Endodermal cell (in vitro differentiated cells): Measurements from ENCODE around the gene PRKAG2. TPM values are rescaled to one million over a fixed set of nuclear protein-coding genes. Genes with fewer than 3 reads are reported as not detected.
A peak's percentile ranks its signal among the peaks of the same experiment; 100 is the strongest.
"Not testable (repeated sequence)": the region's sequence is repeated elsewhere in the genome, so short reads cannot be mapped to it uniquely, and the experiment has no call there.

Experiments used
- DNase-seq: peaks from one replicate; pipeline ENCODE4 v3.0.0-alpha.2; 2017
- H3K27ac ChIP-seq: 2 replicates; pipeline ENCODE4 v1.5.1; 2013; ENCODE audit warnings: mild to moderate bottlenecking, low read depth, low read length, moderate library complexity
- H3K27me3 ChIP-seq: 2 replicates; pipeline ENCODE4 v1.6.1; 2013; ENCODE audit warnings: mild to moderate bottlenecking, low read length, moderate library complexity; ENCODE audit not compliant: insufficient read depth, control insufficient read depth, poor library complexity, severe bottlenecking
- H3K36me3 ChIP-seq: 2 replicates; pipeline ENCODE4 v1.7.0; 2013; ENCODE audit warnings: mild to moderate bottlenecking, low read length, moderate library complexity; ENCODE audit not compliant: control insufficient read depth, insufficient read depth
- H3K4me1 ChIP-seq: one replicate; pipeline ENCODE4 v1.7.0; 2013; ENCODE audit warnings: low read length; ENCODE audit not compliant: control insufficient read depth, insufficient read depth
- H3K4me3 ChIP-seq: 2 replicates; pipeline ENCODE4 v1.5.1; 2013; ENCODE audit warnings: mild to moderate bottlenecking, low read length, moderate library complexity
- H3K9ac ChIP-seq: 2 replicates; pipeline ENCODE4 v1.6.1; 2013; ENCODE audit warnings: mild to moderate bottlenecking, low read length, moderate library complexity; ENCODE audit not compliant: poor library complexity, severe bottlenecking; ENCODE audit errors: extremely low read depth
- H3K9me3 ChIP-seq: 2 replicates; pipeline ENCODE4 v1.6.1; 2013; ENCODE audit warnings: mild to moderate bottlenecking, low read length, moderate library complexity; ENCODE audit not compliant: control insufficient read depth
- H3K27ac Mint-ChIP-seq: 2 replicates; pipeline ENCODE4 v1.8.0; 2020; ENCODE audit warnings: mixed read lengths
- H3K27me3 Mint-ChIP-seq: 2 replicates; pipeline ENCODE4 v1.8.0; 2021; ENCODE audit warnings: mild to moderate bottlenecking, mixed read lengths; ENCODE audit not compliant: insufficient read depth
- H3K36me3 Mint-ChIP-seq: 2 replicates; pipeline ENCODE4 v1.8.0; 2020; ENCODE audit warnings: low read depth, mixed read lengths
- H3K4me1 Mint-ChIP-seq: 2 replicates; pipeline ENCODE4 v1.8.0; 2020; ENCODE audit warnings: mixed read lengths
- H3K4me3 Mint-ChIP-seq: 2 replicates; pipeline ENCODE4 v1.8.0; 2020; ENCODE audit warnings: mild to moderate bottlenecking, moderate library complexity, mixed read lengths
- H3K9me3 Mint-ChIP-seq: 2 replicates; pipeline ENCODE4 v1.8.0; 2020; ENCODE audit warnings: mild to moderate bottlenecking, mixed read lengths
- WGBS, 2 experiments: methylation state at CpG; one replicate each; pipeline versions ENCODE4 v1.1.5 to v1.1.7; 2013; ENCODE audit warnings: missing lambda C conversion rate in 2 of 2, mixed read lengths in 1 of 2; ENCODE audit not compliant: insufficient coverage in 1 of 2, insufficient read length in 1 of 2; 5-methylcytosine and 5-hydroxymethylcytosine counted together
- total RNA-seq, 2 donors: library from RNA; stranded (reverse); fragmentation: NEBNext Ultra II Directional in 1 of 2; extraction: Animal tissue kit (Norgen Biotek cat#: 25700) in 1 of 2; gene quantifications; 2 replicates in 1 of 2; 3 replicates in 1 of 2; pipeline ENCODE4 v1.2.1, GENCODE V29; 2021
- TF ChIP-seq, protein P1 (sequence below): fragments of 200-600 bp; sonication (generic); conservative IDR thresholded peaks from 2 replicates; pipeline ENCODE4 v1.5.0; 2021; ENCODE audit warnings: antibody characterized with exemption, mild to moderate bottlenecking

Gene PRKAG2
- total RNA-seq, 2 donors from 2014 or later = 17.2 to 20.7 TPM

DNA sequence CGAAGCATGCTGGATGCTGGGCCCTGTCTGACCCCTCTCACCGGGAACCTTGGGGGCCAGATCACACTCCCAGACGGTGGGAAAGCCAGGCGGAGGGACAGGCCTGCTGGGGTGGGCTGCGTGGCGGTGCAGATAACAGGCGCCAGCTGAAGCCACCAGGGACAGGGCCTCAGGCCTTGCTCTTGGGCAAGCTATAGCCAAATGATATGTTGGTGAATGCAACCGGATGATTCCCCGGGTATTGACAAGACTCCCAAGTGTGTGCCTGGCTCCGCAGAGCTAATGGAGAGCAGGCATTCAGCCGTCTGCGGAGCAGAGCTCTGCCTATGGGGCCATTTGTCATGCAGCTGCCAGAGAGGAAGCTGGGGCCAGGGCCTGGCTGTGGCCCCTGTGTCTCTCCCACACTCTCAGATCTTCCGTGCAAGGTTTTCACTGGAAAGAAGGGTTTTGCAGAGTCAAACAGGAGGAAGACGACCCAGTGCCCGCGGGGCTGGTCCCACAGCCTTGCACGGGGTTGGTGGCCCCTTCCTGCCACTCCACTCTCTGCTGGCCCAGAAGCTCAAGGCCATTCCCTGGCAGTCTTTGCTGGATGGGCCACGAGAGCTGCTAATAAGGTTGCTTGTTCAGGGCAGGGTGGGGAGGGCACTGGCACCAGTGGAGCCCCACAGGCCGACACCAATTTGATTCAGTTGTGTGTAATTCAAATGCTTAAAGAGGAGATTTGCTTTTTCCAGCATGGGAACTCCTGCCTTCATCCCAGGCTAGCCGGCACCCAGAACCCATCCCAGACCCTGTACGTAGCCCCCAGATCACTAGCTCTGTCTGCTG, 91.8 kb downstream of the PRKAG2 start:
- no peak overlapping the region for H3K27ac ChIP-seq
- no peak overlapping the region for H3K27ac Mint-ChIP-seq
- H3K9me3 ChIP-seq = no peaks in the 10 kb centered on the region
- no peaks in the 10 kb centered on the region for H3K27me3 ChIP-seq
- no peak overlapping the region for H3K4me3 ChIP-seq
- H3K4me3 Mint-ChIP-seq = no peak overlapping the region
- no peaks in the 10 kb centered on the region for H3K36me3 Mint-ChIP-seq
- H3K4me1 Mint-ChIP-seq = peaks cover 8% of the 10 kb centered on the region
- H3K9ac ChIP-seq = no peak overlapping the region
- peaks cover 13% of the 10 kb centered on the region for H3K9me3 Mint-ChIP-seq
- TF ChIP-seq, protein P1, sequence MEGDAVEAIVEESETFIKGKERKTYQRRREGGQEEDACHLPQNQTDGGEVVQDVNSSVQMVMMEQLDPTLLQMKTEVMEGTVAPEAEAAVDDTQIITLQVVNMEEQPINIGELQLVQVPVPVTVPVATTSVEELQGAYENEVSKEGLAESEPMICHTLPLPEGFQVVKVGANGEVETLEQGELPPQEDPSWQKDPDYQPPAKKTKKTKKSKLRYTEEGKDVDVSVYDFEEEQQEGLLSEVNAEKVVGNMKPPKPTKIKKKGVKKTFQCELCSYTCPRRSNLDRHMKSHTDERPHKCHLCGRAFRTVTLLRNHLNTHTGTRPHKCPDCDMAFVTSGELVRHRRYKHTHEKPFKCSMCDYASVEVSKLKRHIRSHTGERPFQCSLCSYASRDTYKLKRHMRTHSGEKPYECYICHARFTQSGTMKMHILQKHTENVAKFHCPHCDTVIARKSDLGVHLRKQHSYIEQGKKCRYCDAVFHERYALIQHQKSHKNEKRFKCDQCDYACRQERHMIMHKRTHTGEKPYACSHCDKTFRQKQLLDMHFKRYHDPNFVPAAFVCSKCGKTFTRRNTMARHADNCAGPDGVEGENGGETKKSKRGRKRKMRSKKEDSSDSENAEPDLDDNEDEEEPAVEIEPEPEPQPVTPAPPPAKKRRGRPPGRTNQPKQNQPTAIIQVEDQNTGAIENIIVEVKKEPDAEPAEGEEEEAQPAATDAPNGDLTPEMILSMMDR = no peak
- H3K27me3 Mint-ChIP-seq = peaks cover 11% of the 10 kb centered on the region
- H3K36me3 ChIP-seq = no peaks in the 10 kb centered on the region
- no peak for DNase-seq
- H3K4me1 ChIP-seq = no peaks in the 10 kb centered on the region
- 93% methylated on average over 18 to 21 of the region's 21 CpGs for WGBS, 2 experiments

DNA sequence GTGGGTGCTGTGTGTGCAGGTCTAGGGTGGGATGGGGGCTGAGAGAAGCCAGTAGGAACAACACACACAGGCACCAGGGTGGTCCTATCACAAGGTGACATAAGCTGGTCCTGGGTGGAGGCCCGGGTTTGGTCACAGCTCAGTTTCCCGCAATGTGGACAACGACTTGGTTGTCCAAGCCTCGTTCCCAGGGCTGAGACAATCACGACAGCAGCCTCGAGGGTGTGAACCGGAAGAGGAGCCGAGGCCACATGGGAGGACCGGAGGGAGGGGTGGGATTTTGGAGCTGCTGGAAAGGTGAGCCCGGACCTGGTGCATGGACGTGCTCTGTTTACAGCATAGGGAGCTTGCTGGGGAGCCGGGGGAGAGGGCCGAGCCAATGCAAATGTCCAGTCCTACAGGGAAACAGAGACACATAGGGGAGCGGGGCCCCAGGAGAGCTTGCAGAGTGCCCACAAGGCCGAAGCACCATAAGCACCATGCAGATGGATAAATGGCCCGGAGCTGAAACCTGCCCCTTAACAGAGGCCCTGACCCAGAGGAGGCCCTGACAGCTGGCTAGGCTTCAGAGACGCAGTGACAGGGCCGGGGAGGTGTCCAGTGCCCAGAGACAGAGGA, 92.8 kb downstream of the PRKAG2 start:
- no peak overlapping the region for H3K4me3 Mint-ChIP-seq
- DNase-seq = no peak
- Histone ChIP-seq H3K4me1 (no peaks in the 10 kb centered on the region), H3K27me3 (no peaks in the 10 kb centered on the region), H3K9ac (no peak overlapping the region), H3K4me3 (no peak overlapping the region), H3K36me3 (no peaks in the 10 kb centered on the region), H3K9me3 (no peaks in the 10 kb centered on the region), H3K27ac (no peak overlapping the region)
- peaks cover 8% of the 10 kb centered on the region for H3K4me1 Mint-ChIP-seq
- peaks cover 3% of the 10 kb centered on the region for H3K36me3 Mint-ChIP-seq
- H3K27ac Mint-ChIP-seq = no peak overlapping the region
- TF ChIP-seq, protein P1 = no peak
- peaks cover 13% of the 10 kb centered on the region for H3K27me3 Mint-ChIP-seq
- WGBS, 2 experiments = 95 to 97% methylated on average over 14 to 18 of the region's 18 CpGs
- H3K9me3 Mint-ChIP-seq = peaks cover 13% of the 10 kb centered on the region

DNA sequence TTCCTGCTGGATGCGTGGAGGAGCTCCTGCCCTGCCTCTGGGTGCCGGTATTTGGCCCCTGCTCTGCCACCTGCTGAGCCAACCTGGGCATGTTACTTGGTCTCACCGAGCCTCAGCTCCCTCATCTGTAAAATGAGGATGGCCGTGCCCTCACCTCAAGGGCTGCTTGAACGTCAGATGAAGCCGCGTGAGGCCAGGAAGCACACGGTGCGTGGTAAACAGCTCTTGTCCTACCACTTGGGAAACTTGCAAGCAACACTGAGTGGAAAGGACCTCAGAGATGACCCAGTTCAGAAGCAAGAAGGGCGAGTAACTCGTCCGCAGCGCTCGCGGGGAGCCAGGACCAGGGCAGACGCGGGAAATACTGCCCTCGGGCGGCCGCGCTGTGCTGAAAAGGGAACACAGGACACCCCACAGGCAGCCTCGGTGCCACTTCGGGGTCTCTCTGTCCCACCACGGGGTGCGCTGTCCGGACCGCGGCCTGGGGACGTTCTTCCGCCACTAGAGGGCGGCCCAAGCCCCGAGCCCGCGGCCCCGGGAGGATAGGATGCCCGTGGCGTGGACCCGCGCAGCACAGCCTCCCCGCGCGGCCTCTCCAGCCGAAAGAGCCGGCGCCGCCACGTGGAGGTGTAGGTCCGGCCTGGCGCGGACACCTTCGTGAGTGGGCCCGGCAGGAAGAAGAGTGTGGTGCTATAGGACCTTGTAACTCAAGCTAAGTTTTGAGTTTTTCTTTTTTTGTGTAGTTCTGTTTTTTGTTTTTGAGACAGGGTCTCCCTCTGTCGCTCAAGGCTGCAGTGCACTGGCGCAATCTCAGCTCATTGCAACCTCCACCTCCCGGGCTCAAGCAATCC, 94.1 kb downstream of the PRKAG2 start:
- no peaks in the 10 kb centered on the region for H3K4me1 ChIP-seq
- H3K27me3 Mint-ChIP-seq = peaks cover 13% of the 10 kb centered on the region
- DNase-seq = peak; percentile 95
- peaks cover 5% of the 10 kb centered on the region for H3K9me3 ChIP-seq
- no peak overlapping the region for H3K27ac ChIP-seq
- TF ChIP-seq, protein P1 = peak; percentile 99
- H3K9me3 Mint-ChIP-seq = peaks cover 11% of the 10 kb centered on the region
- H3K27me3 ChIP-seq = no peaks in the 10 kb centered on the region
- H3K27ac Mint-ChIP-seq = no peak overlapping the region
- H3K4me1 Mint-ChIP-seq = peaks cover 4% of the 10 kb centered on the region
- 24 to 28% methylated on average over 19 to 55 of the region's 55 CpGs for WGBS, 2 experiments
- no peak overlapping the region for H3K4me3 ChIP-seq
- H3K36me3 Mint-ChIP-seq = peaks cover 7% of the 10 kb centered on the region
- H3K4me3 Mint-ChIP-seq = no peak overlapping the region
- H3K36me3 ChIP-seq = no peaks in the 10 kb centered on the region
- H3K9ac ChIP-seq = no peak overlapping the region

GRCh38 chr7:151782256-151782597, 94.7 kb downstream of the PRKAG2 start:
- H3K27me3 ChIP-seq, H3K36me3 Mint-ChIP-seq, H3K27ac ChIP-seq, H3K9ac ChIP-seq, H3K36me3 ChIP-seq, H3K4me1 ChIP-seq, H3K9me3 ChIP-seq, H3K4me3 ChIP-seq, DNase-seq, H3K4me1 Mint-ChIP-seq, H3K4me3 Mint-ChIP-seq, H3K27ac Mint-ChIP-seq: not testable (repeated sequence)
- H3K27me3 Mint-ChIP-seq = peaks cover 13% of the 10 kb centered on the region
- H3K9me3 Mint-ChIP-seq = peaks cover 14% of the 10 kb centered on the region
- 40 to 94% methylated on average over 3 to 4 of the region's 4 CpGs for WGBS, 2 experiments
